ENCODE measurements around the gene TK1. TPM values are rescaled to one million over a fixed set of nuclear protein-coding genes. Genes with fewer than 3 reads are reported as not detected.
"Not testable (repeated sequence)": the region's sequence is repeated elsewhere in the genome, so short reads cannot be mapped to it uniquely, and the experiment has no call there.

Gene TK1, protein sequence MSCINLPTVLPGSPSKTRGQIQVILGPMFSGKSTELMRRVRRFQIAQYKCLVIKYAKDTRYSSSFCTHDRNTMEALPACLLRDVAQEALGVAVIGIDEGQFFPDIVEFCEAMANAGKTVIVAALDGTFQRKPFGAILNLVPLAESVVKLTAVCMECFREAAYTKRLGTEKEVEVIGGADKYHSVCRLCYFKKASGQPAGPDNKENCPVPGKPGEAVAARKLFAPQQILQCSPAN
- 161 and 167 TPM in 2 replicates for total RNA-seq (2014; rRNA removed; shearing (Covaris generic))

- peak; percentile 94 for DNase-seq (ENCODE audit: low read depth)
These were observed at the start of gene TK1, which contains the start of gene AFMID for GRCh38 chr17:78186692-78187595. TSS of gene TK1 (minus strand) at chr17:78187052. CDS start at chr17:78186994, 58 bp downstream. TSS of gene AFMID (plus strand) at chr17:78187362. CDS start at chr17:78187371, 9 bp downstream.

- DNase-seq (ENCODE audit: low read depth) = no peak
These were observed 49.0 kb upstream of the TK1 start for GRCh38 chr17:78235885-78236284.

- not testable (repeated sequence) for DNase-seq (ENCODE audit: low read depth)
These were observed 48.2 kb upstream of the TK1 start for GRCh38 chr17:78235022-78235421.

- no peak for DNase-seq (ENCODE audit: low read depth)
These were observed 47.5 kb upstream of the TK1 start for GRCh38 chr17:78234261-78234865.

DNA sequence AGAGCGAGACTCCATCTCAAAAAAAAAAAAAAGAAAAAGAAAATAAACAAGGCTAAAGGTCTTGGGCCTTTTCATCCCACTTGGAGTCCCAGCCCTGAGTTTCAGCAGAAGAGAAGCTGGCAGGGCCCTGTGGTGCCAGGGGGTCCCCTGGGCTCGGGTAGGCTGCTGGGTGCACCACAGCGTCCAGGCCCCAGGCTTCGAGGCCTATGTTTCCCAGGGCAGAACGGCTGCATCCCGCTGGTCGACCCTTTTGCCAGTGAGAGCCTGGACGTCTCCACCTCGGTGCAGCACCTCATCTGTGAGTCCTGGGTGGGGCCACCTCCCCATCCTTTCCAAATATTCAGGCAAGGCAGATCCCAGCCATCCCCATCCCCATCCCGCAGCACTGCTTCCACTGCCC is 46.8 kb upstream of the TK1 start:
- DNase-seq (ENCODE audit: low read depth) = no peak

DNA sequence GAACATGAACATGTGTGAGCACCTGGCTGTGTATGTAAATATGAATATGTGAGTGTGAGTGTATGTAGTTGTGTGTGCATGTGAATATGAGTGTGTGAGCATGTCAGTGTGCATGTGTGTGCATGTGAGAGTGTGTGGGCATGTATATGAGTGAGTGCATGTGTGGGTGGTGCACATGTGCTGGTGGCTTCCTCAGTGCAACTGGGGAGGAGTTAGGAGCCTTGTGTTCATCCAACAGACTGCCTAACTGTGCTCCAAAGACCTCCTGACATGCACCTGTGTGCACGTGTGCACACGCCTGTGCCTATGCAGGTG is 46.0 kb upstream of the TK1 start:
- DNase-seq (ENCODE audit: low read depth) = no peak

GRCh38 chr17:78231991-78232858 is 45.4 kb upstream of the TK1 start:
- DNase-seq (ENCODE audit: low read depth) = peak; percentile 8

DNA sequence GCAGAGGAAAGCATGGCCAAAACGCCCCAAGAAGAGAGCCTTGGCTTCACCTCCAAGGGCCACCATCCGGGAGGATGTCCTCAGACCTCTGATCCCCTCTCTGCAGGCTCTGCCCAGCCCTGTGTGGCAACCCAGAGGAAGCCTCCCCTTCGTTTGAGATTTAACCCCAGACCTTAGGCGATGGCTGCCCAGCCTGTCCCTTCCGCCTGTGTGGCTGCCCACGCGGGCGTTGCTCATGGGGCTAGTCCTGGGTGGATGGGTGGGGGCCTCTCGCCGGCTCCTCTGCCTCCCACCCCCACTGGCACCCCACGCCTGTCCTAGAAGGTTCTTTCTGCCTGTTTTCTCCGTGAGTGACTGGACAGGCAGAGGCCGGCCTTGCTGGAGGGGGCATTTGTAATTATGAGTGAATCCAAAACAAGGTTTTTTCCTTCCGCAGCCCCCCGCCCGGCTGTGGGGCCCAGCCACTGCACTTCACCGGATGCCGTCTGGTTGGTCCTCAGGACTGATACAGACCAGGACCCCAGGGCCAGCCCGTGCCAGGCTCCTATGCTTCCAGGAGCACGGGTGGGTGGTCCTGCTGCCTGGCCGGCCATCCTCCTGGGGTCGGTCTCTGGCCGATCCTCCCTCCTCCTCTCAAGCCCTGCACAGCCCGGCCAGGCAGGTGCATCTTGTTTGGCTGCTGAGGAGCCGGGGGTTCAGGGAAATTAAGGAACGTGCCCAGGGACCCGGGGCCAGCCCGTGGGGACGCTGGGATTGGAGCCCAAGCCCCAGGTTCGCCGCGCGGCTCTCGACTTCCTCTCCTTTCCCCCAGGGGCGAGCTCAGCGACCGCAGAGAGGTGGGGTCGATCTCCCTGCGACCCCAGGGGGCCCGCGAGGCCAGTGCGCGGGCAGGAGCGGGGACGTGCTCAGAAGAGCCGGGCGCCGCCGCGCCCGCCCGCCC is 44.4 kb upstream of the TK1 start, which contains the start of gene TMEM235:
TMEM235 (plus strand) TSS at position 636 of the 940 bp plus-strand sequence. CDS start 393 bp downstream, outside the sequence.
- no peak for DNase-seq (ENCODE audit: low read depth)

DNA sequence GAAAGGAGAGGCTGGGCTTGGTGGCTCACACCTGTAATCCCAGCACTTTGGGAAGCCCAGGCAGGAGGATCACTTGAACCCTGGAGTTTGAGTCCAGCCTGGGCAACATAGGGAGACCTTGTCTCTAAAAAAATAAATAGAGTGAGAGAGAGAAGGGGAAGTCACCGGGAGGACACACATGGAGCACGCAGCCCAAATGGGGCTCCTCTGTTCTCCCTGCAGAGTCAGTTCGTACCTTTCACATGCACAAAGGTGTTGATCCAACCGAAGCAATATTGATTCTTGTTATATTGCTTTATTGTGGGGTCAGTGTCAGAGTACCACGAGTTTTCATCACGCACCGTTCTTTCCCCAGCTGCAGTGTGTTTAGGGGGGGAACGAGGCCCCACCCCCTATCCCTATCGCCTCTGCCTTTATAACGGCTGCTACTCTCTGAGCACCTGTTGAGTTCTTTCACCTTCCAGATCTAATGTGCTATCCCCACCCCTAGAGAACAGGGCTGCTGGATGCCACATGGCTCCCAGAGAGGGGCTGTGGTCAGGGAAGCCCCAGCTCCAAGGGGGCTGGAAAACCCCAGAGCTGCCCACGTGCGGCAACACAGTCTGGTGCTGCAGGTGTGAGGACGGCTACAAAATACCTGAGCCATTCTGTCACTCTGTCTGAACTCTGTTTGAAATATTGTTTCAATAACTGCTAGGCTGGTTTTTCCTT is 43.6 kb upstream of the TK1 start:
- no peak for DNase-seq (ENCODE audit: low read depth)

GRCh38 chr17:78228176-78228575 is 41.3 kb upstream of the TK1 start:
- DNase-seq (ENCODE audit: low read depth) = no peak

GRCh38 chr17:78227455-78227916 is 40.6 kb upstream of the TK1 start:
- peak; percentile 65 for DNase-seq (ENCODE audit: low read depth)

- peak; percentile 47 for DNase-seq (ENCODE audit: low read depth)
These were observed 40.1 kb upstream of the TK1 start for GRCh38 chr17:78226759-78227454.

DNA sequence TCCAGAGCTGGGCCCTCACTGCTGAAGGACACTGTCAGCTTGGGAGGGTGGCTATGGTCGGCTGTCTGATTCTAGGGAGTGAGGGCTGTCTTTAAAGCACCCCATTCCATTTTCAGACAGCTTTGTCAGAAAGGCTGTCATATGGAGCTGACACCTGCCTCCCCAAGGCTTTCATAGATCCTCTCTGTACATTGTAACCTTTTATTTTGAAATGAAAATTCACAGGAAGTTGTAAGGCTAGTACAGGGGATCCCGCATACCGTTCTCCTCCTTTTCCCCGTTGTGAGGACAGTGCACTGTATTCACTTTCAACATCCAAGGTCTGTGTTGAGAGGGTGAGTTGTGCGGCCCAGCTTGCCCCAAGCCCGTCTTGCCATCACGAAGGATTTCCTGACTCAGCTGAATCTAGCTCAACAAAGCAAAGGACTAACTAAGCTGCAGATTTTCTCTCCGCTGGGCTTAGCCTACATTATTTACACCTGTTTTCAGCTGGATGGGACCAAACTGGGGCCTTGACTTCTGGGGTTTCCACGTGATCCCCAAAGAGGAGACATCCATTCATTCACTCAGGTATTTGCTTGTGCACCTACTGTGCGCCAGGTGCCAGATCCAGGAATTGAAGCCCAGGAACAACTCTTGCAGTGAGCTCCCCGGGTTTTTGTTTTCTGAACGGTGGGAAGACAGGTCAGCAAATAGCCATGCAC is 39.4 kb upstream of the TK1 start:
- DNase-seq (ENCODE audit: low read depth) = no peak

DNA sequence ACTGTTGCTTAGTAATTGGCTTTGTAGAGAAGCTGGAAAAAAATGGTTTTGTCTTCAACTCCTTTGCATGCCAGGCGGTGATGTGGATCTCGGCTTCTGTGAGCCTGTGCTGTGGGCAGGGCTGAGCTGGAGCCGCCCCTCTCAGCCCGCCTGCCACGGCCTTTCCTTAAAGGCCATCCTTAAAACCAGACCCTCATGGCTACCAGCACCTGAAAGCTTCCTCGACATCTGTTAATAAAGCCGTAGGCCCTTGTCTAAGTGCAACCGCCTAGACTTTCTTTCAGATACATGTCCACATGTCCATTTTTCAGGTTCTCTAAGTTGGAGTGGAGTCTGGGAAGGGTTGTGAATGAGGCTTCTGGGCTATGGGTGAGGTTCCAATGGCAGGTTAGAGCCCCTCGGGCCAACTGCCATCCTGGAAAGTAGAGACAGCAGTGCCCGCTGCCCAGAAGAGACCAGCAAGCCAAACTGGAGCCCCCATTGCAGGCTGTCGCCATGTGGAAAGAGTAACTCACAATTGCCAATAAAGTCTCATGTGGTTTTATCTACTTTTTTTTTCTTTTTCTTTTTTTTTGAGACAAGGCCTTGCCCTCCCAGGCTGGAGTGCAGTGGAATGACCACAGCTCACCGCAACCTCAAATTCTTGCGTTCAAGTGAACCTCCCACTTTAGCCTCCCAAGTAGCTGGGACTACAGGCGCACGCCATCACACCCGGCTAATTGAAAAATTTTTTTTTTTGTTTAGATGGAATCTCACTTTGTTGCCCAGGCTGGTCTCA is 38.4 kb upstream of the TK1 start:
- no peak for DNase-seq (ENCODE audit: low read depth)

DNA sequence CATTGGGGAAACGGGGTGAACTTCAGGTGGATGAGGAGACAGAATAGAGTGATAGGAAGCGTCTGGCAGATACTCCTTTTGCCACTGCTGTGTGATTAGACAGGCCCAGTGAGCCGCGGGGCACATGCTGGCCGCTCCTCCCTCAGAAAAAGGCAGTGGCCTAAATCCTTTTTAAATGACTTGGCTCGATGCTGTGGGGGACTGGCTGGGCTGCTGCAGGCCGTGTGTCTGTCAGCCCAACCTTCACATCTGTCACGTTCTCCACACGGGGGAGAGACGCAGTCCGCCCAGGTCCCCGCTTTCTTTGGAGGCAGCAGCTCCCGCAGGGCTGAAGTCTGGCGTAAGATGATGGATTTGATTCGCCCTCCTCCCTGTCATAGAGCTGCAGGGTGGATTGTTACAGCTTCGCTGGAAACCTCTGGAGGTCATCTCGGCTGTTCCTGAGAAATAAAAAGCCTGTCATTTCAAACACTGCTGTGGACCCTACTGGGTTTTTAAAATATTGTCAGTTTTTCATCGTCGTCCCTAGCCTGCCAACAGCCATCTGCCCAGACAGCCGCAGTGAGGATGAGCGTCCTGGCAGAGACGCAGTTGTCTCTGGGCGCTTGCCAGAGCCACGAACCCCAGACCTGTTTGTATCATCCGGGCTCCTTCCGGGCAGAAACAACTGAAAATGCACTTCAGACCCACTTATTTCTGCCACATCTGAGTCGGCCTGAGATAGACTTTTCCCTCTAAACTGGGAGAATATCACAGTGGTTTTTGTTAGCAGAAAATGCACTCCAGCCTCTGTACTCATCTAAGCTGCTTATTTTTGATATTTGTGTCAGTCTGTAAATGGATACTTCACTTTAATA is 37.6 kb upstream of the TK1 start:
- DNase-seq (ENCODE audit: low read depth) = no peak

- DNase-seq (ENCODE audit: low read depth) = no peak
These were observed 36.9 kb upstream of the TK1 start for GRCh38 chr17:78223765-78224164.

- DNase-seq (ENCODE audit: low read depth) = no peak
These were observed 36.2 kb upstream of the TK1 start for GRCh38 chr17:78223061-78223460.
